Endothelial cell of umbilical vein (primary cell): ENCODE data around the gene NEUROG1. TPM values are rescaled to one million over a fixed set of nuclear protein-coding genes. Genes with fewer than 3 reads are reported as not detected.

Experiments used
- BruUV-seq: library from RNA; stranded (reverse); fragments of 400-500 nt; replicated peaks from 2 replicates; lab custom pipeline; 2021; lab: Mats Ljungman, UMichigan
- CTCF ChIA-PET: fragments of 300-600, 350-600 bp; sonication (Branson Sonifier 250); formaldehyde crosslinking; loops from one replicate; lab custom pipeline; 2021; ENCODE audit warnings: antibody characterized with exemption, inconsistent platforms; lab: Charles Lee
- POLR2A ChIA-PET: fragments of 300-600, 350-600 bp; sonication (Branson Sonifier 250); formaldehyde crosslinking; loops from one replicate; lab custom pipeline; 2021; ENCODE audit warnings: antibody characterized with exemption, inconsistent platforms; lab: Charles Lee
- DNase-seq: peaks from one replicate; pipeline ENCODE4 v3.0.0-alpha.2; 2011; ENCODE audit warnings: low read depth, low spot score
- FAIRE-seq: peaks from 2 replicates; lab custom pipeline; 2011; peaks lifted over from hg19 to GRCh38; lab: Jason Lieb, UNC
- H2AFZ ChIP-seq: 2 replicates; pipeline ENCODE4 v1.6.0; 2012; ENCODE audit warnings: low read depth, low read length, control low read depth, inconsistent platforms
- H3K27ac ChIP-seq: 2 replicates; pipeline ENCODE4 v1.5.1; 2011; ENCODE audit warnings: low read depth, mild to moderate bottlenecking, control low read depth, low read length, moderate library complexity; ENCODE audit not compliant: insufficient read depth
- H3K27me3 ChIP-seq, 2 experiments: 2 replicates each; pipeline versions ENCODE4 v1.6.0 to v1.6.1; 2011; ENCODE audit warnings: low read length in 2 of 2, mixed read lengths in 1 of 2; ENCODE audit not compliant: control insufficient read depth in 2 of 2, insufficient read depth in 2 of 2
- H3K36me3 ChIP-seq, 2 experiments: 2 replicates in 1 of 2; 3 replicates in 1 of 2; pipeline ENCODE4 v1.5.1; 2011; ENCODE audit warnings: low read length in 2 of 2, mild to moderate bottlenecking in 1 of 2, moderate library complexity in 1 of 2; ENCODE audit not compliant: control insufficient read depth in 2 of 2, insufficient read depth in 2 of 2; ENCODE audit errors: extremely low read depth in 1 of 2
- H3K4me1 ChIP-seq: 3 replicates; pipeline ENCODE4 v1.5.1; 2011; ENCODE audit warnings: mild to moderate bottlenecking, low read length; ENCODE audit not compliant: control insufficient read depth, insufficient read depth; ENCODE audit errors: extremely low read depth
- H3K4me2 ChIP-seq: 2 replicates; pipeline ENCODE4 v1.6.1; 2011; ENCODE audit warnings: low read length, control low read depth, mixed read lengths; ENCODE audit not compliant: insufficient read depth
- H3K4me3 ChIP-seq, 3 experiments: fragments of 200-600 bp in 1 of 3; sonication (generic), shearing (Covaris generic) in 1 of 3; replicated peaks in 1 of 3; 2 replicates each; pipeline ENCODE4 v1.5.1; 2011 to 2016; ENCODE audit warnings: control low read depth in 3 of 3, low read length in 3 of 3, mild to moderate bottlenecking in 2 of 3, inconsistent platforms in 1 of 3, low read depth in 1 of 3, moderate library complexity in 1 of 3; ENCODE audit not compliant: insufficient read depth in 1 of 3
- H3K79me2 ChIP-seq: 2 replicates; pipeline ENCODE4 v1.6.0; 2012; ENCODE audit warnings: low read length, inconsistent platforms; ENCODE audit not compliant: control insufficient read depth, insufficient read depth
- H3K9ac ChIP-seq: replicated peaks from 2 replicates; pipeline ENCODE3; 2011; ENCODE audit warnings: low read length, control low read depth; ENCODE audit not compliant: insufficient read depth; ENCODE audit errors: extremely low read depth
- H3K9me1 ChIP-seq: replicated peaks from 3 replicates; pipeline ENCODE4 v1.6.0; 2011; ENCODE audit warnings: mild to moderate bottlenecking, low read length; ENCODE audit not compliant: control insufficient read depth, insufficient read depth; ENCODE audit errors: extremely low read depth
- H3K9me3 ChIP-seq: replicated peaks from 2 replicates; pipeline ENCODE4 v1.5.1; 2012; ENCODE audit warnings: low read length, inconsistent platforms; ENCODE audit not compliant: control insufficient read depth, insufficient read depth
- H4K20me1 ChIP-seq: replicated peaks from 2 replicates; pipeline ENCODE3; 2011; ENCODE audit warnings: mild to moderate bottlenecking, low read length; ENCODE audit not compliant: control insufficient read depth, insufficient read depth; ENCODE audit errors: extremely low read depth
- EZH2 ChIP-seq: IDR thresholded peaks from 2 replicates; pipeline ENCODE4 v1.6.1; 2012; ENCODE audit warnings: borderline replicate concordance, low read depth, mild to moderate bottlenecking, moderate library complexity, low read length, inconsistent platforms; ENCODE audit not compliant: severe bottlenecking
- FOS ChIP-seq: IDR thresholded peaks from 2 replicates; pipeline ENCODE4 v1.6.1; 2011; ENCODE audit warnings: mild to moderate bottlenecking, low read length, moderate library complexity, borderline replicate concordance; ENCODE audit not compliant: insufficient read depth
- GATA2 ChIP-seq: IDR thresholded peaks from 2 replicates; pipeline ENCODE4 v1.7.0; 2011; ENCODE audit warnings: low read depth, mild to moderate bottlenecking, moderate library complexity, mixed read lengths, low read length; ENCODE audit not compliant: insufficient read length, insufficient read depth
- JUN ChIP-seq: IDR thresholded peaks from 2 replicates; pipeline ENCODE4 v1.6.1; 2011; ENCODE audit warnings: borderline replicate concordance, low read depth; ENCODE audit not compliant: insufficient read length, insufficient read depth
- MYC ChIP-seq: IDR thresholded peaks from one replicate; pipeline ENCODE4 v1.6.1; 2011; ENCODE audit warnings: mild to moderate bottlenecking, low read depth, low read length
- POLR2A ChIP-seq: IDR thresholded peaks from 2 replicates; pipeline ENCODE4 v1.6.1; 2012; ENCODE audit warnings: low read depth, mild to moderate bottlenecking, control low read depth, low read length
- POLR2AphosphoS5 ChIP-seq: IDR thresholded peaks from 2 replicates; pipeline ENCODE4 v1.6.1; 2012; ENCODE audit warnings: low read depth, mild to moderate bottlenecking, control low read depth, low read length, moderate library complexity; ENCODE audit not compliant: insufficient read depth
- dilution Hi-C: fragments of 300-500 bp; cut with MboI; formaldehyde crosslinking; loops from one replicate; pipeline ENCODE4 v1.15.0; 2019; ENCODE audit warnings: low sequenced_read_pairs; ENCODE audit not compliant: extremely low pct_ligation_motif_present
- intact Hi-C: fragments of 100-400 bp; cut with micrococcal nuclease; formaldehyde crosslinking; loops from one replicate; pipeline ENCODE4 v1.10.0; 2022
- polyA plus RNA-seq, 4 experiments: library from polyadenylated mRNA; depleted of rRNA in 3 of 4; stranded (reverse) in 3 of 4; unstranded in 1 of 4; fragments of >200 nt; gene quantifications; 2 replicates each; pipeline versions ENCODE4 v1.2.1 to v1.2.3, GENCODE V29; 2011 to 2012; ENCODE audit warnings: missing spikeins in 1 of 4
- total RNA-seq: library from RNA; stranded (reverse); gene quantifications from 2 replicates; pipeline ENCODE4 v1.2.3, GENCODE V29; 2021
- TF ChIP-seq, protein P1 (sequence below), 2 donors: IDR thresholded peaks; 1 replicate in 1 of 2; 2 replicates in 1 of 2; pipeline ENCODE4 v1.5.1; 2011; ENCODE audit warnings: low read length in 2 of 2, mild to moderate bottlenecking in 2 of 2, moderate library complexity in 2 of 2, control low read depth in 1 of 2, inconsistent platforms in 1 of 2, low read depth in 1 of 2; ENCODE audit not compliant: insufficient read depth in 1 of 2; ENCODE audit errors: extremely low read depth in 1 of 2
- TF ChIP-seq, protein P2 (sequence below): IDR thresholded peaks from 2 replicates; pipeline ENCODE4 v1.6.1; 2011; ENCODE audit not compliant: insufficient read depth, insufficient read length

Gene NEUROG1
- total and polyA plus RNA-seq, 2 donors (not counting 3 experiments of a cell fraction or from before 2014, with no cell fraction given), result not detected

DNA sequence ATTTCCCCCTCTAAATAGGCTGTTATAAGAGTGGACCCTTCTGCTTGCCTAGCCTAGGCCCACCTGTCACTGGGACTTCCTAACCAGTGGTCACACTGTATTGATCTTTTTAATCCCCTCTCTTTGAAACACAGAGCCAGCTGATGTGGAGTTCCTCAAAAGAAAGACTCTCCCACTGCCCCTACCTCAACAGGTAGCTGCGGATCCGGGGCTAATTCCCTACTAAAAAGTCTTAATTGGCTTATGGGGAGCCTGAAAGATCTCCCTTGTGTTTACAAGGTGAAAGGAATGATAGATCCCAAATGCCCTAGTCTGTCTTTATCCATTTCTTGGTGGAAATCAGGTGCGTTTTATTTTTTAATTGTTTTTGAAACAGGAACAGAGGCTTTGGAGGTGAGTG, 2.0 kb downstream of the NEUROG1 start:
- CTCF ChIA-PET, result interaction anchor here (0.6 to 2.4 kb wide), 6 partner anchors 18 to 76 kb away, joined by 3 to 7 read pairs (median 4); no protein-coding TSS in a partner anchor
- BruUV-seq, result no TSS peak
- intact Hi-C loops, result no loop called here

More for the DNA sequence above, 2.0 kb downstream of the NEUROG1 start:
- no peak for TF ChIP-seq POLR2AphosphoS5
- TF ChIP-seq EZH2, result no peak
- no peak for TF ChIP-seq GATA2
- TF ChIP-seq FOS, result no peak
- TF ChIP-seq, protein P1, sequence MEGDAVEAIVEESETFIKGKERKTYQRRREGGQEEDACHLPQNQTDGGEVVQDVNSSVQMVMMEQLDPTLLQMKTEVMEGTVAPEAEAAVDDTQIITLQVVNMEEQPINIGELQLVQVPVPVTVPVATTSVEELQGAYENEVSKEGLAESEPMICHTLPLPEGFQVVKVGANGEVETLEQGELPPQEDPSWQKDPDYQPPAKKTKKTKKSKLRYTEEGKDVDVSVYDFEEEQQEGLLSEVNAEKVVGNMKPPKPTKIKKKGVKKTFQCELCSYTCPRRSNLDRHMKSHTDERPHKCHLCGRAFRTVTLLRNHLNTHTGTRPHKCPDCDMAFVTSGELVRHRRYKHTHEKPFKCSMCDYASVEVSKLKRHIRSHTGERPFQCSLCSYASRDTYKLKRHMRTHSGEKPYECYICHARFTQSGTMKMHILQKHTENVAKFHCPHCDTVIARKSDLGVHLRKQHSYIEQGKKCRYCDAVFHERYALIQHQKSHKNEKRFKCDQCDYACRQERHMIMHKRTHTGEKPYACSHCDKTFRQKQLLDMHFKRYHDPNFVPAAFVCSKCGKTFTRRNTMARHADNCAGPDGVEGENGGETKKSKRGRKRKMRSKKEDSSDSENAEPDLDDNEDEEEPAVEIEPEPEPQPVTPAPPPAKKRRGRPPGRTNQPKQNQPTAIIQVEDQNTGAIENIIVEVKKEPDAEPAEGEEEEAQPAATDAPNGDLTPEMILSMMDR (IDR thresholded peaks at IDR 0.05; ENCODE audit: extremely low read depth in 1 of 2, insufficient read depth in 1 of 2, low read depth in 1 of 2, low read length in 2 of 2), result no peak
- no peak for TF ChIP-seq POLR2A
- TF ChIP-seq MYC, result no peak
- TF ChIP-seq, protein P2, sequence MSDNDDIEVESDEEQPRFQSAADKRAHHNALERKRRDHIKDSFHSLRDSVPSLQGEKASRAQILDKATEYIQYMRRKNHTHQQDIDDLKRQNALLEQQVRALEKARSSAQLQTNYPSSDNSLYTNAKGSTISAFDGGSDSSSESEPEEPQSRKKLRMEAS, result no peak
- no peak for TF ChIP-seq JUN
- Histone ChIP-seq H4K20me1 (no peaks in the 10 kb centered on the region), H3K79me2 (no peaks in the 10 kb centered on the region), H3K9me3 (no peaks in the 10 kb centered on the region), H2AFZ (no peak overlapping the region), H3K9me1 (no peaks in the 10 kb centered on the region), H3K27me3 (peaks cover 67% of the 10 kb centered on the region in 2 experiments), H3K4me1 (no peaks in the 10 kb centered on the region), H3K9ac (no peak overlapping the region), H3K4me2 (no peak overlapping the region), H3K36me3 (no peaks in the 10 kb centered on the region), H3K4me3 (no peak overlapping the region), H3K27ac (no peak overlapping the region)
- DNase-seq (no peak), FAIRE-seq (no peak)
- POLR2A ChIA-PET, result no interaction called here
- dilution Hi-C loops, result no loop called here
